ENCODE results near the gene BCKDHB. TPM values are rescaled to one million over a fixed set of nuclear protein-coding genes. Genes with fewer than 3 reads are reported as not detected.
A peak's percentile ranks its signal among the peaks of the same experiment; 100 is the strongest.

The BCKDHB gene
- total and polyA plus RNA-seq, 7 donors, result 15.1 to 43.2 (median 20.3) TPM

DNA sequence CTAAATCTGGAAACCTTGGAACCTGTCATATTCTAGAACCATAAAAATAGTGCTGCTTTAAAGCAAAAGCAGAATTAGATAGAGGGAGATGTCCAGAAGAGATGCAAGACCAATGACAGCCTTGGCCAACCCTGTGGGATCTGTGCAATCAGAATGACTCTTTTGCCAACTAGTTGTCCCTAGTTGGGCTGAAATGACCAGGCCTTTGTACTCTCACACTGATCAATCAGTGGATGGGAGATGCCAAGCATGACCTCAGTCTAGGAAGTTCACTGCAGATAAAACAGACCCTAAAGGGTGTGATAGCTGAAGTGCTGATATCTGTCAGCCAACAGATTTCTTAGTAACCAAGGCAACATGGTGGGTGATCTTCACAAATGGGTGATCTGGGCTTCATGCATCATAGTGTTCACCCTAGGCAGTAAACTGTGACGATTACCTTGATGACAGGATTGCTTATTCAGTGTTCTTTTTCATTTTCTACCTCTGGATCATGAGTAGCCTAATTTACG is 52.1 kb downstream of the BCKDHB start:
- DNase-seq, result no peak
- no peaks in the 10 kb centered on the region for H3K36me3 ChIP-seq
- WGBS, 2 donors, result 92 to 96% methylated on average over 2 of the region's 2 CpGs
- H3K4me3 ChIP-seq, result no peak overlapping the region
- H3K27me3 ChIP-seq, result no peaks in the 10 kb centered on the region
- no peak overlapping the region for H3K27ac ChIP-seq
- H3K4me1 ChIP-seq, result peaks cover 0 to 8% (median 7%) of the 10 kb centered on the region in 4 donors
- intact Hi-C loops (cut with DNase I), result no loop called here
- H3K9me3 ChIP-seq, result no peaks in the 10 kb centered on the region
- no peak for TF ChIP-seq EP300 (IDR thresholded peaks at IDR 0.05)
- no peak for TF ChIP-seq POLR2AphosphoS5 (IDR thresholded peaks at IDR 0.05)
- no peak for TF ChIP-seq POLR2A (IDR thresholded peaks at IDR 0.05)
- TF ChIP-seq CTCF (IDR thresholded peaks at IDR 0.05), result no peak

DNA sequence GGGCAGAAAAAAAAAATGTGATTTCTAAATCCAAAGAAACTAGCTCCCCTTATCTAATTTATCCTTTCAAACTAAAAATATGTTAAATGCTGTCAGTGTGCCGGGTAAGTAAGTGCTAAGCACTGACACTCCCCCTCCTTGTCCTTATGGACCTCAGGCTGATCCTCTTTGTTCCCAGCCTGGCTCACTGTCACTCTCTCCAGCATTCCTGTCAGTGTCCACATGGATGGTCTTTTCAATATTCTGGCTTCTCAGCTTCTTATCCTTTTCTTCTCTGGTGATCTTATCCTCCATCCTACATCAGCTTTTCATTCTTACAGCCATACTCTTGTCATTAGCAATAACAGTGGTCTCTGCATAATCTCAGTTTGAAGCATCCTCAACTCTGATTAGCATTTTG is 55.0 kb downstream of the BCKDHB start:
- 98% methylated on average over 1 of the region's 1 CpG for WGBS, 2 donors

GRCh38 chr6:80163754-80164187 is 57.3 kb downstream of the BCKDHB start:
- no peak for DNase-seq
- H3K4me1 ChIP-seq, result peaks cover 0 to 22% (median 19%) of the 10 kb centered on the region in 4 donors
- no peak overlapping the region for H3K4me3 ChIP-seq
- no peak for TF ChIP-seq POLR2A (IDR thresholded peaks at IDR 0.05)
- no peak for TF ChIP-seq CTCF (IDR thresholded peaks at IDR 0.05)
- TF ChIP-seq EP300 (IDR thresholded peaks at IDR 0.05), result no peak
- TF ChIP-seq POLR2AphosphoS5 (IDR thresholded peaks at IDR 0.05), result no peak
- WGBS, 2 donors, result 47 to 66% methylated on average over 3 of the region's 3 CpGs
- no peaks in the 10 kb centered on the region for H3K9me3 ChIP-seq
- intact Hi-C loops (cut with DNase I), result no loop called here
- peak overlapping the region in 3 of 4 donors; percentile 25 to 49 (median 42) for H3K27ac ChIP-seq
- no peaks in the 10 kb centered on the region for H3K27me3 ChIP-seq
- no peaks in the 10 kb centered on the region for H3K36me3 ChIP-seq

More for the DNA sequence above, 55.0 kb downstream of the BCKDHB start:
- Histone ChIP-seq H3K9me3 (no peaks in the 10 kb centered on the region), H3K4me1 (peaks cover 0 to 22% (median 19%) of the 10 kb centered on the region in 4 donors), H3K4me3 (no peak overlapping the region), H3K27me3 (no peaks in the 10 kb centered on the region), H3K27ac (no peak overlapping the region), H3K36me3 (no peaks in the 10 kb centered on the region)
- intact Hi-C loops (cut with DNase I), result no loop called here
- TF ChIP-seq POLR2AphosphoS5 (IDR thresholded peaks at IDR 0.05), result no peak
- TF ChIP-seq EP300 (IDR thresholded peaks at IDR 0.05), result no peak
- TF ChIP-seq CTCF (IDR thresholded peaks at IDR 0.05), result no peak
- TF ChIP-seq POLR2A (IDR thresholded peaks at IDR 0.05), result no peak
- no peak for DNase-seq

- H3K36me3 ChIP-seq, result no peaks in the 10 kb centered on the region
Measured at GRCh38 chr6:80165143-80165542, 58.7 kb downstream of the BCKDHB start.

More at GRCh38 chr6:80165143-80165542, 58.7 kb downstream of the BCKDHB start:
- no peaks in the 10 kb centered on the region for H3K9me3 ChIP-seq
- H3K27me3 ChIP-seq, result no peaks in the 10 kb centered on the region
- H3K27ac ChIP-seq, result no peak overlapping the region
- no peak overlapping the region for H3K4me3 ChIP-seq
- intact Hi-C loops (cut with DNase I), result no loop called here
- WGBS, 2 donors, result 66 to 87% methylated on average over 3 of the region's 3 CpGs
- TF ChIP-seq POLR2A (IDR thresholded peaks at IDR 0.05) (no peak), POLR2AphosphoS5 (IDR thresholded peaks at IDR 0.05) (no peak), EP300 (IDR thresholded peaks at IDR 0.05) (no peak), CTCF (IDR thresholded peaks at IDR 0.05) (no peak)
- no peak for DNase-seq
- peaks cover 0 to 22% (median 19%) of the 10 kb centered on the region in 4 donors for H3K4me1 ChIP-seq
